Retinal pigment epithelial cell (primary cell): Measurements from ENCODE around the gene RIN1.
"Not testable (repeated sequence)": the region's sequence is repeated elsewhere in the genome, so short reads cannot be mapped to it uniquely, and the experiment has no call there.

Experiments used
- DNase-seq: peaks from one replicate; pipeline ENCODE4 v3.0.0-alpha.2; 2010; ENCODE audit warnings: low read depth
- H3K4me3 ChIP-seq: 2 replicates; pipeline ENCODE4 v1.5.1; 2011; ENCODE audit warnings: mild to moderate bottlenecking, low read length, control low read depth, moderate library complexity
- TF ChIP-seq, protein P1 (sequence below): conservative IDR thresholded peaks from 2 replicates; pipeline ENCODE4 v1.5.1; 2011; ENCODE audit warnings: low read depth, low read length, control low read depth, inconsistent platforms

RIN1 gene

GRCh38 chr11:66363187-66363601 lies 27.0 kb upstream of the RIN1 start:
- TF ChIP-seq, protein P1, sequence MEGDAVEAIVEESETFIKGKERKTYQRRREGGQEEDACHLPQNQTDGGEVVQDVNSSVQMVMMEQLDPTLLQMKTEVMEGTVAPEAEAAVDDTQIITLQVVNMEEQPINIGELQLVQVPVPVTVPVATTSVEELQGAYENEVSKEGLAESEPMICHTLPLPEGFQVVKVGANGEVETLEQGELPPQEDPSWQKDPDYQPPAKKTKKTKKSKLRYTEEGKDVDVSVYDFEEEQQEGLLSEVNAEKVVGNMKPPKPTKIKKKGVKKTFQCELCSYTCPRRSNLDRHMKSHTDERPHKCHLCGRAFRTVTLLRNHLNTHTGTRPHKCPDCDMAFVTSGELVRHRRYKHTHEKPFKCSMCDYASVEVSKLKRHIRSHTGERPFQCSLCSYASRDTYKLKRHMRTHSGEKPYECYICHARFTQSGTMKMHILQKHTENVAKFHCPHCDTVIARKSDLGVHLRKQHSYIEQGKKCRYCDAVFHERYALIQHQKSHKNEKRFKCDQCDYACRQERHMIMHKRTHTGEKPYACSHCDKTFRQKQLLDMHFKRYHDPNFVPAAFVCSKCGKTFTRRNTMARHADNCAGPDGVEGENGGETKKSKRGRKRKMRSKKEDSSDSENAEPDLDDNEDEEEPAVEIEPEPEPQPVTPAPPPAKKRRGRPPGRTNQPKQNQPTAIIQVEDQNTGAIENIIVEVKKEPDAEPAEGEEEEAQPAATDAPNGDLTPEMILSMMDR = no peak

DNA sequence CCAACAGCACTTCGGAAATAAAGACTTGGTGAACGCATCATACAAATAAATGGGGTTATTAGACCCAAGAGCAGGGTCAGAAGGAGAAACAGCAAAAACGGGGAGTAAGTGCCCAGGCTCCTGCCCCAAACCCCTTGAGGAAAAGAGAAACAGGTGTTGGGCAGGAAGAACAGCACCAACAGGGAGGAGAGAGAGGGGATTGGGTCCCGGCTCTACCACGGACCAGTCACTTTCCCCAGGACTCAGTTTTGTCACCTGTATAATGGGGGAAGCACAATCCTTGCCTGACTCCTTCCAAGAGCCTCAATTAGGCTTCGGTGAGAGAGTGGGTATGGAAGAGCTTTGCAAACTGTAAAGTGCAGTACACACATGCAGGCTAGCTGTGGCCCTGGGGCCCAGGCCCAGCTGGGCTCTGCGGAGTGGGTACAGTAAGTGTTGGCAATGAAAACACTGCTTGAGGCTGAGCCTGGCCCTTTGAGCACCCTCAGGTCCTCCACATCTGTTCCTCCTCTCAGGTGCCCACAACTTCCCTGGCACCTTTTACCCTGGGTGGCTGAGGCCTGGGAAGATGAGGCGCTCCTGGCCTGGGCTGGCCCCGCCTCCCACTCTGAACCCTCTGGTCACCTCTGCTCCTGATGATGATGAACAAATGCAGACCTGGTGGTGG lies 26.4 kb upstream of the RIN1 start:
- H3K4me3 ChIP-seq = no peak overlapping the region
- DNase-seq = no peak

More at GRCh38 chr11:66363187-66363601, 27.0 kb upstream of the RIN1 start:
- DNase-seq = no peak
- H3K4me3 ChIP-seq = no peak overlapping the region

GRCh38 chr11:66361502-66361941 lies 25.3 kb upstream of the RIN1 start:
- H3K4me3 ChIP-seq = no peak overlapping the region
- TF ChIP-seq, protein P1 = no peak
- DNase-seq = no peak

More for the DNA sequence above, 26.4 kb upstream of the RIN1 start:
- TF ChIP-seq, protein P1 = no peak

GRCh38 chr11:66360406-66361073 lies 24.3 kb upstream of the RIN1 start:
- TF ChIP-seq, protein P1 = no peak

GRCh38 chr11:66359662-66360087 lies 23.4 kb upstream of the RIN1 start:
- no peak for DNase-seq
- H3K4me3 ChIP-seq = no peak overlapping the region
- TF ChIP-seq, protein P1 = no peak

More at GRCh38 chr11:66360406-66361073, 24.3 kb upstream of the RIN1 start:
- DNase-seq = no peak
- no peak overlapping the region for H3K4me3 ChIP-seq

GRCh38 chr11:66350560-66351235 lies 14.5 kb upstream of the RIN1 start:
- H3K4me3 ChIP-seq, DNase-seq: not testable (repeated sequence)

DNA sequence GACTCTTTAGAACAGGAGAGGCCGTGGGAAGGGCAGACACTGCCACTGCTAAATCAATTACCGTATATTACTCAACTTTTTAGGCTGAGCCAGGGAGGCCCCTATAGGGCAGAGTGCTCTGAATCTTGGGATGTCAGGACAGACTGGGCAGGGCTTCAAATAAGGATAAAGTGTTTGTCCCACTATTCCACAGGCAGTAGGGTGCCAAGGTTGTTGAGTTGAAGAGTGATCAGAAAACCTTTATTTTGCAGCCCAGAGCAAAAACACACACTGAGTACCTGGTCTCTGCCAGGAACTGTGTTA lies 12.8 kb upstream of the RIN1 start:
- TF ChIP-seq, protein P1 = no peak
- DNase-seq = no peak
- no peak overlapping the region for H3K4me3 ChIP-seq
